SK-MEL-5 (cell line): ENCODE measurements around the gene CARM1. TPM values are rescaled to one million over a fixed set of nuclear protein-coding genes. Genes with fewer than 3 reads are reported as not detected.

Experiments
- DNase-seq: peaks from one replicate; pipeline ENCODE4 v3.0.0-alpha.2; 2016; ENCODE audit warnings: low read depth, low spot score
- in situ Hi-C: cut with HindIII; loops from 2 replicates; pipeline ENCODE4 v1.10.0; 2016; ENCODE audit warnings: low sequenced_read_pairs, high pct_unique_total_duplicates, low pct_unique_long_range_greater_than_20kb
- total RNA-seq: library from RNA; depleted of rRNA; stranded (reverse); fragments of >200 nt; shearing (Covaris generic); gene quantifications from 2 replicates; pipeline ENCODE4 v1.2.3, GENCODE V29; 2014

Gene CARM1
- total RNA-seq, 1 experiment from 2014 or later = 18.6 TPM

- no peak for DNase-seq
- in situ Hi-C loops = no loop called here
These were observed 18.5 kb downstream of the CARM1 start for GRCh38 chr19:10889880-10890279.

GRCh38 chr19:10891405-10892086, 20.2 kb downstream of the CARM1 start:
- in situ Hi-C loops = no loop called here
- no peak for DNase-seq

- no peak for DNase-seq
- in situ Hi-C loops = no loop called here
These were observed 20.9 kb downstream of the CARM1 start for GRCh38 chr19:10892256-10892655.

- no peak for DNase-seq
- in situ Hi-C loops = no loop called here
These were observed 23.5 kb downstream of the CARM1 start for GRCh38 chr19:10894911-10895213.

- no peak for DNase-seq
- in situ Hi-C loops = no loop called here
These were observed 24.0 kb downstream of the CARM1 start for GRCh38 chr19:10895363-10895762.

- no peak for DNase-seq
- in situ Hi-C loops = no loop called here
These were observed 24.6 kb downstream of the CARM1 start for GRCh38 chr19:10895920-10896319.

GRCh38 chr19:10896851-10897526, 25.6 kb downstream of the CARM1 start:
- in situ Hi-C loops = no loop called here

GRCh38 chr19:10898633-10899032, 27.3 kb downstream of the CARM1 start:
- in situ Hi-C loops = no loop called here
- no peak for DNase-seq

More at GRCh38 chr19:10896851-10897526, 25.6 kb downstream of the CARM1 start:
- peak; percentile 41 for DNase-seq

GRCh38 chr19:10899151-10899653, 27.8 kb downstream of the CARM1 start:
- no peak for DNase-seq
- in situ Hi-C loops = no loop called here

GRCh38 chr19:10907925-10908324, 36.6 kb downstream of the CARM1 start:
- no peak for DNase-seq

GRCh38 chr19:10908380-10908960, 37.1 kb downstream of the CARM1 start:
- no peak for DNase-seq
- in situ Hi-C loops = no loop called here

More at GRCh38 chr19:10907925-10908324, 36.6 kb downstream of the CARM1 start:
- in situ Hi-C loops = no loop called here

- no peak for DNase-seq
- in situ Hi-C loops = no loop called here
These were observed 40.4 kb downstream of the CARM1 start for GRCh38 chr19:10911579-10912363.

- in situ Hi-C loops = no loop called here
- no peak for DNase-seq
These were observed 41.3 kb downstream of the CARM1 start for GRCh38 chr19:10912619-10913018.

GRCh38 chr19:10913716-10914340, 42.5 kb downstream of the CARM1 start:
- in situ Hi-C loops = no loop called here
- no peak for DNase-seq

GRCh38 chr19:10915130-10916091, 44.1 kb downstream of the CARM1 start:
- in situ Hi-C loops = no loop called here
- DNase-seq = no peak

GRCh38 chr19:10916602-10917001, 45.2 kb downstream of the CARM1 start:
- no peak for DNase-seq
- in situ Hi-C loops = no loop called here

- in situ Hi-C loops = no loop called here
- no peak for DNase-seq
These were observed 47.0 kb downstream of the CARM1 start for GRCh38 chr19:10918359-10918758.
